Measurements from ENCODE around the gene SLC22A9. TPM values are rescaled to one million over a fixed set of nuclear protein-coding genes. Genes with fewer than 3 reads are reported as not detected.
"Not testable (repeated sequence)": the region's sequence is repeated elsewhere in the genome, so short reads cannot be mapped to it uniquely, and the experiment has no call there.

Gene SLC22A9
- total RNA-seq, 1 donor from 2014 or later: not detected

DNA sequence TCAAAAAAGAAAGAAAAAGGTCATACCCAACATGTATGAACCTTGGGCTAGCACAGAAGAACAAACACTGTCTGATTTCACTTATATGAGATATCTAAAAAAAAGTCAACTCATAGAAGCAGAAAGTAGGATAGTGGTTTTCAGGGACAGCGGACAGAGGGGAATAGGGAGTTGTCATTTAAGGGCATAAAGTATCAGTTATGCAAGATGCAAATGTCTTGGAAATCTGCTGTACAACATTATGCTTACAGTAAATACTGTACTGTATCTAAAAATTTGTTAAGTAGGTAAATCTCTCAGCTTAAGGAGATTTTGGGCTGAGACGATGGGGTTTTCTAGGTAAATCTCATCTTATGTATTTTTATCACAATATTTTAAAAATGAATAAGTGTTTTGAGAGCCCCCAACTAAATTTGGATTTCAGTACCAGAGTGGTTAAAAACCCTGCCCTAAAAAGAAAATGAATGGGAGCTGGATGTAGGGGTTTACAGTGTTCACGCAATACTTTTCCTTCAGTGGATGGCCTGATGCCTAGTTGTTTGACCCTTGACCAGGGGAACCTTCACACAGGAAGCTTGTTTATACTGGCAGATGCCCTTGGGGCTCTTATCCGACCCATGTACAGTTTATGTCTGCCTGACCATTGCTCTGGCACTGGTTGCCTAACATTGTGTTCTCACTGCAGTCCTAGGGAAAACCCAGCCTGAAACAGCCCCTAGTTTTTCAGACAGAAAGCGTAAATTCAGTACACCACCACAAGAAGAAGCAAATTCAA, 34.8 kb downstream of the SLC22A9 start:
- TF ChIP-seq, protein P1, sequence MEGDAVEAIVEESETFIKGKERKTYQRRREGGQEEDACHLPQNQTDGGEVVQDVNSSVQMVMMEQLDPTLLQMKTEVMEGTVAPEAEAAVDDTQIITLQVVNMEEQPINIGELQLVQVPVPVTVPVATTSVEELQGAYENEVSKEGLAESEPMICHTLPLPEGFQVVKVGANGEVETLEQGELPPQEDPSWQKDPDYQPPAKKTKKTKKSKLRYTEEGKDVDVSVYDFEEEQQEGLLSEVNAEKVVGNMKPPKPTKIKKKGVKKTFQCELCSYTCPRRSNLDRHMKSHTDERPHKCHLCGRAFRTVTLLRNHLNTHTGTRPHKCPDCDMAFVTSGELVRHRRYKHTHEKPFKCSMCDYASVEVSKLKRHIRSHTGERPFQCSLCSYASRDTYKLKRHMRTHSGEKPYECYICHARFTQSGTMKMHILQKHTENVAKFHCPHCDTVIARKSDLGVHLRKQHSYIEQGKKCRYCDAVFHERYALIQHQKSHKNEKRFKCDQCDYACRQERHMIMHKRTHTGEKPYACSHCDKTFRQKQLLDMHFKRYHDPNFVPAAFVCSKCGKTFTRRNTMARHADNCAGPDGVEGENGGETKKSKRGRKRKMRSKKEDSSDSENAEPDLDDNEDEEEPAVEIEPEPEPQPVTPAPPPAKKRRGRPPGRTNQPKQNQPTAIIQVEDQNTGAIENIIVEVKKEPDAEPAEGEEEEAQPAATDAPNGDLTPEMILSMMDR (IDR thresholded peaks at IDR 0.05; ENCODE audit: insufficient read depth, low read length, poor library complexity, severe bottlenecking): no peak
- H3K27me3 ChIP-seq (ENCODE audit: control insufficient read depth, insufficient read depth, low read length): no peaks in the 10 kb centered on the region
- H3K4me3 ChIP-seq (ENCODE audit: low read depth, low read length): no peak overlapping the region
- H3K36me3 ChIP-seq (ENCODE audit: control insufficient read depth, insufficient read depth, low read length): no peaks in the 10 kb centered on the region
- no peak for DNase-seq (ENCODE audit: low read depth)

DNA sequence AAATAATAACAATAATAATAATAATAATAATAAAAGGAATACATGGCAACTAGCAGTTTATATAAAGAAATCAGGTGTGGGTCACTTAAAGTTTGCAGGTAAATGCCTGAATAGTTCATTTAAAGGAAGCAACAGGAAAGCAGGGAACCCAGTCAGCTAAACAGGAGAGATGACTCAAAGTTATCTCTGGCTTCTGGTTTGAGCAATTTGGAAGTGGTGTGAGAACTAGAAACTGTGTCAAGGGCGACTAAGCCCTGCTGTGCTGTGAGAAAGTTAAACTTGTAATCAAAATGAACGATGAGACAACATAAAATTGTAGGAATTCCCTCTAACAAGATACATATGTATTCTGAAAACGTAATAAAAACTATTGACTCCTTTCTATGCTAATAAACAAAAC, 35.5 kb downstream of the SLC22A9 start:
- no peak for DNase-seq (ENCODE audit: low read depth)
- no peaks in the 10 kb centered on the region for H3K36me3 ChIP-seq (ENCODE audit: control insufficient read depth, insufficient read depth, low read length)
- H3K27me3 ChIP-seq (ENCODE audit: control insufficient read depth, insufficient read depth, low read length): no peaks in the 10 kb centered on the region
- H3K4me3 ChIP-seq (ENCODE audit: low read depth, low read length): no peak overlapping the region
- TF ChIP-seq, protein P1 (IDR thresholded peaks at IDR 0.05; ENCODE audit: insufficient read depth, low read length, poor library complexity, severe bottlenecking): no peak

- no peak for DNase-seq (ENCODE audit: low read depth)
- TF ChIP-seq, protein P1 (IDR thresholded peaks at IDR 0.05; ENCODE audit: insufficient read depth, low read length, poor library complexity, severe bottlenecking): no peak
- Histone ChIP-seq H3K27me3 (ENCODE audit: control insufficient read depth, insufficient read depth, low read length) (no peaks in the 10 kb centered on the region), H3K4me3 (ENCODE audit: low read depth, low read length) (no peak overlapping the region), H3K36me3 (ENCODE audit: control insufficient read depth, insufficient read depth, low read length) (no peaks in the 10 kb centered on the region)
Observed at GRCh38 chr11:63406458-63406857, 36.9 kb downstream of the SLC22A9 start.

- no peak for DNase-seq (ENCODE audit: low read depth)
- Histone ChIP-seq H3K27me3 (ENCODE audit: control insufficient read depth, insufficient read depth, low read length) (no peaks in the 10 kb centered on the region), H3K36me3 (ENCODE audit: control insufficient read depth, insufficient read depth, low read length) (no peaks in the 10 kb centered on the region), H3K4me3 (ENCODE audit: low read depth, low read length) (no peak overlapping the region)
- TF ChIP-seq, protein P1 (IDR thresholded peaks at IDR 0.05; ENCODE audit: insufficient read depth, low read length, poor library complexity, severe bottlenecking): no peak
Observed at GRCh38 chr11:63417174-63417852, 47.7 kb downstream of the SLC22A9 start.

DNA sequence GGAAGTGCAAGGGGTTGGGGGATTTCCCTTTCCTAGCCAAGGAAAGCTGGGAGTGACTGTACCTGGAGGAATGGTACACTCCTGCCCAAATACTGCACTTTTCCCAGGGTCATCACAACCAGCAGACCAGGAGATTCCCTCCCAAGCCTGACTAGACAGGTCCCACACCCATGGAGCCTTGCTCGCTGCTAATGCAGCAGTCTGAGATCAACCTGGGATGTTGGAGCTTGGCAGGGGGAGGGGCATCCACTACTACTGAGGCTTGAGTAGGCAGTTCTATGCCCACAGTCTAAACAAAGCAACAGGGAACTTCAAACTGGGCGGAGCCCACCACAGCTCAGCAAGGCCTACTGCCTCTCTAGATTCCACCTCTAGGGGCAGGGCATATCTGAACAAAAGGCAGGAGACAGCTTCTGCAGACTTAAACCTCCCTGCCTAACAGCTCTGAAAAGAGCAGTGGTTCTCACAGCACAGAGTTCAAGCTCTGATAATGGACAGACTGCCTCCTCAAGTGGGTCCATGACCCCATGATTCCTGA, 58.5 kb downstream of the SLC22A9 start:
- DNase-seq (ENCODE audit: low read depth): no peak
- Histone ChIP-seq H3K27me3 (ENCODE audit: control insufficient read depth, insufficient read depth, low read length) (no peaks in the 10 kb centered on the region), H3K4me3 (ENCODE audit: low read depth, low read length) (no peak overlapping the region), H3K36me3 (ENCODE audit: control insufficient read depth, insufficient read depth, low read length) (no peaks in the 10 kb centered on the region)
- TF ChIP-seq, protein P1 (IDR thresholded peaks at IDR 0.05; ENCODE audit: insufficient read depth, low read length, poor library complexity, severe bottlenecking): no peak

DNA sequence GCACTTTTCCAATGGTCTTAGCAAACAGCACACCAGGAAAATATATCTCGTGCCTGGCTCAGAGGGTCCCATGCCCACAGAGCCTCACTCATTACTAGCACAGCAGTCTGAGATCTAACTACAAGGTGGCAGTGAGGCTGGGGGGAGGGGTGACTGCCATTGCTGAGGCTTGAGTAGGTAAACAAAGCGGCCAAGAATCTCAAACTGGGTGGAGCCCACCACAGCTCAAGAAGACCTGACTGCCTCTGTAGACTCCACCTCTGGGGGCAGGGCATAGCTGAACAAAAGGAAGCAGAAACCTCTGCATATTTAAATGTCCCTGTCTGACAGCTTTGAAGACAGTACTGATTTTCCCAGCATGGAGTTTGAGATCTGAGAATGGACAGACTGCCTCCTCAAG, 61.1 kb downstream of the SLC22A9 start:
- not testable (repeated sequence) for DNase-seq (ENCODE audit: low read depth); H3K36me3 ChIP-seq (ENCODE audit: control insufficient read depth, insufficient read depth, low read length); H3K4me3 ChIP-seq (ENCODE audit: low read depth, low read length); H3K27me3 ChIP-seq (ENCODE audit: control insufficient read depth, insufficient read depth, low read length)

- not testable (repeated sequence) for H3K4me3 ChIP-seq (ENCODE audit: low read depth, low read length); DNase-seq (ENCODE audit: low read depth); H3K36me3 ChIP-seq (ENCODE audit: control insufficient read depth, insufficient read depth, low read length); H3K27me3 ChIP-seq (ENCODE audit: control insufficient read depth, insufficient read depth, low read length)
Observed at GRCh38 chr11:63435351-63435750, 65.8 kb downstream of the SLC22A9 start.

GRCh38 chr11:63435831-63436230, 66.2 kb downstream of the SLC22A9 start:
- H3K27me3 ChIP-seq (ENCODE audit: control insufficient read depth, insufficient read depth, low read length); DNase-seq (ENCODE audit: low read depth); H3K36me3 ChIP-seq (ENCODE audit: control insufficient read depth, insufficient read depth, low read length); H3K4me3 ChIP-seq (ENCODE audit: low read depth, low read length): not testable (repeated sequence)
